ENCODE measurements around the gene NGB. TPM values are rescaled to one million over a fixed set of nuclear protein-coding genes. Genes with fewer than 3 reads are reported as not detected.

Gene NGB
- total RNA-seq, 2 experiments from 2014 or later: not detected

GRCh38 chr14:77236814-77237213 is 34.2 kb downstream of the NGB start:
- ATAC-seq (no peak), DNase-seq (no peak)
- no peaks in the 10 kb centered on the region for H3K4me1 Mint-ChIP-seq
- H3K27ac Mint-ChIP-seq: no peak overlapping the region
- H3K4me3 Mint-ChIP-seq: no peak overlapping the region
- no peaks in the 10 kb centered on the region for H3K9me3 Mint-ChIP-seq (ENCODE audit: low read depth)
- no peaks in the 10 kb centered on the region for H3K36me3 Mint-ChIP-seq
- CTCF ChIA-PET: no interaction called here
- H3K27me3 Mint-ChIP-seq: no peaks in the 10 kb centered on the region

- Mint-ChIP-seq H3K9me3 (ENCODE audit: low read depth) (no peaks in the 10 kb centered on the region), H3K4me3 (no peak overlapping the region), H3K27me3 (no peaks in the 10 kb centered on the region), H3K4me1 (no peaks in the 10 kb centered on the region), H3K36me3 (no peaks in the 10 kb centered on the region), H3K27ac (no peak overlapping the region)
- no peak for ATAC-seq
- no peak for DNase-seq
- CTCF ChIA-PET: no interaction called here
Measured at GRCh38 chr14:77231721-77232120, 39.3 kb downstream of the NGB start.

GRCh38 chr14:77230914-77231313 is 40.1 kb downstream of the NGB start:
- CTCF ChIA-PET: no interaction called here
- no peak overlapping the region for H3K27ac Mint-ChIP-seq
- no peaks in the 10 kb centered on the region for H3K36me3 Mint-ChIP-seq
- DNase-seq: no peak
- H3K27me3 Mint-ChIP-seq: no peaks in the 10 kb centered on the region
- H3K4me3 Mint-ChIP-seq: no peak overlapping the region
- H3K9me3 Mint-ChIP-seq (ENCODE audit: low read depth): no peaks in the 10 kb centered on the region
- ATAC-seq: no peak
- H3K4me1 Mint-ChIP-seq: no peaks in the 10 kb centered on the region

GRCh38 chr14:77228056-77228455 is 43.0 kb downstream of the NGB start:
- CTCF ChIA-PET: interaction anchor here (1.1 kb wide), 1 partner anchor 15 kb away, joined by 3 read pairs; no protein-coding TSS in a partner anchor
- ATAC-seq: no peak
- DNase-seq: no peak

GRCh38 chr14:77225892-77226557 is 45.0 kb downstream of the NGB start:
- H3K27me3 Mint-ChIP-seq: no peaks in the 10 kb centered on the region
- no peaks in the 10 kb centered on the region for H3K9me3 Mint-ChIP-seq (ENCODE audit: low read depth)
- H3K4me1 Mint-ChIP-seq: no peaks in the 10 kb centered on the region
- H3K27ac Mint-ChIP-seq: no peak overlapping the region
- CTCF ChIA-PET: no interaction called here
- H3K4me3 Mint-ChIP-seq: no peak overlapping the region
- no peak for DNase-seq
- no peaks in the 10 kb centered on the region for H3K36me3 Mint-ChIP-seq
- ATAC-seq: no peak

More at GRCh38 chr14:77228056-77228455, 43.0 kb downstream of the NGB start:
- Mint-ChIP-seq H3K36me3 (no peaks in the 10 kb centered on the region), H3K27ac (no peak overlapping the region), H3K27me3 (no peaks in the 10 kb centered on the region), H3K4me1 (no peaks in the 10 kb centered on the region), H3K9me3 (ENCODE audit: low read depth) (no peaks in the 10 kb centered on the region), H3K4me3 (no peak overlapping the region)

- CTCF ChIA-PET: interaction anchor here (0.5 kb wide), 1 partner anchor 156 kb away, joined by 3 read pairs; no protein-coding TSS in a partner anchor
Measured at GRCh38 chr14:77225254-77225653, 45.8 kb downstream of the NGB start.

GRCh38 chr14:77224212-77224611 is 46.8 kb downstream of the NGB start:
- DNase-seq (no peak), ATAC-seq (no peak)
- H3K27me3 Mint-ChIP-seq: no peaks in the 10 kb centered on the region
- H3K36me3 Mint-ChIP-seq: no peaks in the 10 kb centered on the region
- H3K4me1 Mint-ChIP-seq: no peaks in the 10 kb centered on the region
- CTCF ChIA-PET: no interaction called here
- no peaks in the 10 kb centered on the region for H3K9me3 Mint-ChIP-seq (ENCODE audit: low read depth)
- H3K27ac Mint-ChIP-seq: no peak overlapping the region
- H3K4me3 Mint-ChIP-seq: no peak overlapping the region

More at GRCh38 chr14:77225254-77225653, 45.8 kb downstream of the NGB start:
- DNase-seq (no peak), ATAC-seq (no peak)
- no peaks in the 10 kb centered on the region for H3K9me3 Mint-ChIP-seq (ENCODE audit: low read depth)
- no peak overlapping the region for H3K4me3 Mint-ChIP-seq
- H3K27me3 Mint-ChIP-seq: no peaks in the 10 kb centered on the region
- no peak overlapping the region for H3K27ac Mint-ChIP-seq
- H3K36me3 Mint-ChIP-seq: no peaks in the 10 kb centered on the region
- no peaks in the 10 kb centered on the region for H3K4me1 Mint-ChIP-seq

- Mint-ChIP-seq H3K9me3 (ENCODE audit: low read depth) (no peaks in the 10 kb centered on the region), H3K4me3 (no peak overlapping the region), H3K4me1 (no peaks in the 10 kb centered on the region), H3K27ac (no peak overlapping the region), H3K36me3 (no peaks in the 10 kb centered on the region), H3K27me3 (no peaks in the 10 kb centered on the region)
- ATAC-seq (no peak), DNase-seq (no peak)
- CTCF ChIA-PET: no interaction called here
Measured at GRCh38 chr14:77222546-77223225, 48.3 kb downstream of the NGB start.

GRCh38 chr14:77221241-77221871 is 49.6 kb downstream of the NGB start:
- ATAC-seq (no peak), DNase-seq (no peak)
- CTCF ChIA-PET: no interaction called here
- H3K27me3 Mint-ChIP-seq: peaks cover 3% of the 10 kb centered on the region
- no peaks in the 10 kb centered on the region for H3K9me3 Mint-ChIP-seq (ENCODE audit: low read depth)
- no peak overlapping the region for H3K4me3 Mint-ChIP-seq
- no peak overlapping the region for H3K27ac Mint-ChIP-seq
- H3K36me3 Mint-ChIP-seq: no peaks in the 10 kb centered on the region
- H3K4me1 Mint-ChIP-seq: no peaks in the 10 kb centered on the region

GRCh38 chr14:77220246-77221017 is 50.6 kb downstream of the NGB start:
- CTCF ChIA-PET: no interaction called here
- no peak overlapping the region for H3K27ac Mint-ChIP-seq
- H3K9me3 Mint-ChIP-seq (ENCODE audit: low read depth): no peaks in the 10 kb centered on the region
- no peak for ATAC-seq
- DNase-seq: no peak
- H3K4me1 Mint-ChIP-seq: no peaks in the 10 kb centered on the region
- H3K36me3 Mint-ChIP-seq: no peaks in the 10 kb centered on the region
- H3K27me3 Mint-ChIP-seq: peaks cover 3% of the 10 kb centered on the region
- no peak overlapping the region for H3K4me3 Mint-ChIP-seq

- no peak for ATAC-seq
- no peaks in the 10 kb centered on the region for H3K4me1 Mint-ChIP-seq
- CTCF ChIA-PET: no interaction called here
Measured at GRCh38 chr14:77219591-77219990, 51.4 kb downstream of the NGB start.

GRCh38 chr14:77217551-77217950 is 53.5 kb downstream of the NGB start:
- Mint-ChIP-seq H3K27me3 (peaks cover 8% of the 10 kb centered on the region), H3K9me3 (ENCODE audit: low read depth) (no peaks in the 10 kb centered on the region), H3K27ac (no peak overlapping the region), H3K4me3 (no peak overlapping the region), H3K36me3 (no peaks in the 10 kb centered on the region), H3K4me1 (no peaks in the 10 kb centered on the region)
- no peak for ATAC-seq
- CTCF ChIA-PET: no interaction called here
- DNase-seq: no peak

More at GRCh38 chr14:77219591-77219990, 51.4 kb downstream of the NGB start:
- Mint-ChIP-seq H3K36me3 (no peaks in the 10 kb centered on the region), H3K27ac (no peak overlapping the region), H3K27me3 (peaks cover 4% of the 10 kb centered on the region), H3K4me3 (no peak overlapping the region), H3K9me3 (ENCODE audit: low read depth) (no peaks in the 10 kb centered on the region)
- no peak for DNase-seq
